Nephron (organoid): ENCODE measurements around the gene LST1.
A peak's percentile ranks its signal among the peaks of the same experiment; 100 is the strongest.

ENCODE experiments used
- H3K27ac Mint-ChIP-seq, 3 experiments: 2 replicates each; pipeline ENCODE4 v1.8.0; 2020; ENCODE audit warnings: mixed read lengths in 3 of 3, mild to moderate bottlenecking in 2 of 3, moderate library complexity in 1 of 3
- H3K27me3 Mint-ChIP-seq: 2 replicates; pipeline ENCODE4 v1.8.0; 2021; ENCODE audit warnings: low read depth, mild to moderate bottlenecking, moderate library complexity, mixed read lengths
- H3K36me3 Mint-ChIP-seq: 2 replicates; pipeline ENCODE4 v1.8.0; 2020; ENCODE audit warnings: low read depth, mixed read lengths
- H3K4me1 Mint-ChIP-seq: 2 replicates; pipeline ENCODE4 v1.8.0; 2020; ENCODE audit warnings: mixed read lengths
- H3K4me3 Mint-ChIP-seq, 3 experiments: 2 replicates each; pipeline ENCODE4 v1.8.0; 2020; ENCODE audit warnings: mild to moderate bottlenecking in 3 of 3, mixed read lengths in 3 of 3, moderate library complexity in 2 of 3
- H3K9me3 Mint-ChIP-seq: 2 replicates; pipeline ENCODE4 v1.8.0; 2020; ENCODE audit warnings: mixed read lengths
- TF ChIP-seq, protein P1 (sequence below), 3 experiments: fragments of 200-600 bp; sonication (generic); IDR thresholded peaks; one replicate each; pipeline ENCODE4 v1.5.0; 2021; ENCODE audit warnings: antibody characterized with exemption in 3 of 3; ENCODE audit not compliant: unreplicated experiment in 3 of 3

LST1 gene

DNA sequence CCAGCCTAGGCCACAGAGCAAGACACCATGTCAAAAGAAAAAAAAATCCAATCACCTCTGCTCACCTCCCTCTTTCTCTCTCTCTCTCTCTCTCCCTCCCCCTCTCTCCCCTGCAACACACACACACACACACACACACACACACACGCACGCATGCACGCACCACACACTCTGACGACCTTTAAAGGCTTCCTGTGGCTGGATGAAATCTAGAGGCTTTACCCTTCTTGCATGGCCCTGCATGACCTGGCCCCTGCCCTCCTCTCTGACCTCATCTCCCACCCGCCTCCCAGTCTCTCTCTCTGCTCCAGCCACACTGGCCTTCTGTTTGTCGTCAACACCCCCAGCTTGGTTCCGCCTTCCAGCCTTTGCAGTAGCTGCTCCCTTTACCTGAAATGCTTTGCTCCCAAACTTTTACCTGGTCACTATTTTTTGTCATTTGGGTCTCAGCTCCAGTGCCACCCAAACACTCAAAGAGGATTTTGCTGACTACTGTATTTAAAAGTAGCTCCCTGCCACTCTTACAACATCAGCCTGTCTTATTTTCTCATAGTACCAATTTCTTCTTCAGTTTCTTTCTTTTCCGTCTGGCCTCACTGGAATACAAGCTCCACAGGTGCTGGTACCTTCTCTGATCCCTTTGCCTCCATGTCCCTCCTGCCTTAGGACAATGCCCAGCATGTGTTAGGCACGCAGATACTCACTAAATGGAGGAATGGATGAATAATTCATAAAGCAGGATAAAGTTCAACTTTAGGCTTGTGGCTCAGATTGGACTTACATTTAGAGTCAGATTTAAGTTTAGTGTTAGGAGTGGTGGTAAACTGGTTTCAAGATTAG, 18.3 kb upstream of the LST1 start:
- Mint-ChIP-seq H3K27me3 (peaks cover 16% of the 10 kb centered on the region), H3K4me3 (no peak overlapping the region), H3K9me3 (no peaks in the 10 kb centered on the region), H3K36me3 (no peaks in the 10 kb centered on the region), H3K4me1 (no peaks in the 10 kb centered on the region), H3K27ac (peak overlapping the region in 1 of 3 experiments; percentile 67)
- TF ChIP-seq, protein P1, sequence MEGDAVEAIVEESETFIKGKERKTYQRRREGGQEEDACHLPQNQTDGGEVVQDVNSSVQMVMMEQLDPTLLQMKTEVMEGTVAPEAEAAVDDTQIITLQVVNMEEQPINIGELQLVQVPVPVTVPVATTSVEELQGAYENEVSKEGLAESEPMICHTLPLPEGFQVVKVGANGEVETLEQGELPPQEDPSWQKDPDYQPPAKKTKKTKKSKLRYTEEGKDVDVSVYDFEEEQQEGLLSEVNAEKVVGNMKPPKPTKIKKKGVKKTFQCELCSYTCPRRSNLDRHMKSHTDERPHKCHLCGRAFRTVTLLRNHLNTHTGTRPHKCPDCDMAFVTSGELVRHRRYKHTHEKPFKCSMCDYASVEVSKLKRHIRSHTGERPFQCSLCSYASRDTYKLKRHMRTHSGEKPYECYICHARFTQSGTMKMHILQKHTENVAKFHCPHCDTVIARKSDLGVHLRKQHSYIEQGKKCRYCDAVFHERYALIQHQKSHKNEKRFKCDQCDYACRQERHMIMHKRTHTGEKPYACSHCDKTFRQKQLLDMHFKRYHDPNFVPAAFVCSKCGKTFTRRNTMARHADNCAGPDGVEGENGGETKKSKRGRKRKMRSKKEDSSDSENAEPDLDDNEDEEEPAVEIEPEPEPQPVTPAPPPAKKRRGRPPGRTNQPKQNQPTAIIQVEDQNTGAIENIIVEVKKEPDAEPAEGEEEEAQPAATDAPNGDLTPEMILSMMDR (IDR thresholded peaks at IDR 0.05; ENCODE audit: unreplicated experiment in 3 of 3), result no peak

DNA sequence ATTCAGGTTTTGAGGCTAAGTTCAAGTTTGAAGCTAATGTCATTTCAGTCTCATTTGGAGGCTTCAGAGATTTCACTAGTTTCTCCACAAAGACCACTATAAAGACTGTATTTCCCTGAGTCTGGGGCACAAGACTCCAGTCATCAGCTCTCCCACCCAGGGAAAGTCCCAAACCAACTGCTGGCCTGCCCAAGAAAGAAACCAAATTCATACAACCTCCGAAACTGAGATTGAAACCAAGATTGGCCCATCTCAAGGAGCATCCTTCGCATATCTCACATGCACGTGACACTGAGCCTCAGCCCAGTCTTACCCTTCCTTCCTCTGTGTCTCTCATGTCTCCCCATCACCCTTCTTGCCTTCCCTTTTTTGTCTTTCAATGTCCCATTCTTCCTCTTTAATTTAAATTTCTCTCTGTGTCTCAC, 17.5 kb upstream of the LST1 start:
- peak overlapping the region in 1 of 3 experiments; percentile 67 for H3K27ac Mint-ChIP-seq
- TF ChIP-seq, protein P1 (IDR thresholded peaks at IDR 0.05; ENCODE audit: unreplicated experiment in 3 of 3), result no peak
- no peaks in the 10 kb centered on the region for H3K4me1 Mint-ChIP-seq
- peaks cover 19% of the 10 kb centered on the region for H3K27me3 Mint-ChIP-seq
- H3K36me3 Mint-ChIP-seq, result no peaks in the 10 kb centered on the region
- H3K9me3 Mint-ChIP-seq, result no peaks in the 10 kb centered on the region
- no peak overlapping the region for H3K4me3 Mint-ChIP-seq

DNA sequence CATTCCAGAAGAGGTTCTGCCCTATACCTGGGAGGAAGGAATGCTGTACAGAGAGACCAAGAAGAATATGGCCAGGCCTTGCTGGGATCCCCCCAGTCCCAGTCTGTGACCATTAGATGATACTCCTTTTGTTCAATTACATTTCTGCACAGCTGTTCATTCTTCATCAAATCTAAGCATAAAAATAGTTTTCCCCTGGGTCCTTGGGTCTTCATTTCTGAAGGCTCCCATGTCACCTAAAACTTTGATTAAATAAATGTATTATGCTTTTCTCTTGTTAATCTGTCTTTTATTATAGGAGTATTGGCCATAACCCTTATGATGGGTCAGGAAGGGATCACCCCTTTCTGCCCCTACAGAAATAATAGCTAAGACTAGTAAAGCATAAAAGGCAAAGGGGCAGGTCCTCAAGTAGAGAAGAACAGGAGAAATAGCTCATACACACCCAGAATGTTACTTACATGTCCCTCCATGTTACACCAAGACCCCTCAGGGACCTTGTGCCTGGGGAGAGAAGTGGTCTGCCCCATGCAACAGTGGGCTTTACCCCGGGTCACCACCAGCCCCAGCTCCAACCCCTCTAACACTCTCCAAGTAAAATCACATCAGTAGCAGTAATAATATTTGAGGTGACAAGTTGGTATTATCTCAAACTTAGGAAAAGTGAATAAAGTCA, 16.1 kb upstream of the LST1 start:
- Mint-ChIP-seq H3K36me3 (no peaks in the 10 kb centered on the region), H3K27ac (no peak overlapping the region), H3K4me3 (no peak overlapping the region), H3K4me1 (no peaks in the 10 kb centered on the region), H3K9me3 (no peaks in the 10 kb centered on the region), H3K27me3 (peaks cover 21% of the 10 kb centered on the region)
- TF ChIP-seq, protein P1 (IDR thresholded peaks at IDR 0.05; ENCODE audit: unreplicated experiment in 3 of 3), result no peak

DNA sequence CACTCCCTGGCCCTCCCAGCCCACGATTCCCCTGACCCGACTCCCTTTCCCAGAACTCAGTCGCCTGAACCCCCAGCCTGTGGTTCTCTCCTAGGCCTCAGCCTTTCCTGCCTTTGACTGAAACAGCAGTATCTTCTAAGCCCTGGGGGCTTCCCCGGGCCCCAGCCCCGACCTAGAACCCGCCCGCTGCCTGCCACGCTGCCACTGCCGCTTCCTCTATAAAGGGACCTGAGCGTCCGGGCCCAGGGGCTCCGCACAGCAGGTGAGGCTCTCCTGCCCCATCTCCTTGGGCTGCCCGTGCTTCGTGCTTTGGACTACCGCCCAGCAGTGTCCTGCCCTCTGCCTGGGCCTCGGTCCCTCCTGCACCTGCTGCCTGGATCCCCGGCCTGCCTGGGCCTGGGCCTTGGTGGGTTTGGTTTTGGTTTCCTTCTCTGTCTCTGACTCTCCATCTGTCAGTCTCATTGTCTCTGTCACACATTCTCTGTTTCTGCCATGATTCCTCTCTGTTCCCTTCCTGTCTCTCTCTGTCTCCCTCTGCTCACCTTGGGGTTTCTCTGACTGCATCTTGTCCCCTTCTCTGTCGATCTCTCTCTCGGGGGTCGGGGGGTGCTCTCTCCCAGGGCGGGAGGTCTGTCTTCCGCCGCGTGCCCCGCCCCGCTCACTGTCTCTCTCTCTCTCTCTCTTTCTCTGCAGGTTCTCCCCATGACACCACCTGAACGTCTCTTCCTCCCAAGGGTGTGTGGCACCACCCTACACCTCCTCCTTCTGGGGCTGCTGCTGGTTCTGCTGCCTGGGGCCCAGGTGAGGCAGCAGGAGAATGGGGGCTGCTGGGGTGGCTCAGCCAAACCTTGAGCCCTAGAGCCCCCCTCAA, 13.8 kb upstream of the LST1 start, which contains the start of gene LTA:
Gene LTA (plus strand): TSS at position 249 of the 871 bp plus-strand sequence. CDS start 454 bp downstream, at position 703.
- H3K27ac Mint-ChIP-seq, result no peak within 1 kb of the TSS
- TF ChIP-seq, protein P1 (IDR thresholded peaks at IDR 0.05; ENCODE audit: unreplicated experiment in 3 of 3), result no peak
- no peaks in the 10 kb centered on the region for H3K36me3 Mint-ChIP-seq
- no peaks in the 10 kb centered on the region for H3K4me1 Mint-ChIP-seq
- no peaks in the 10 kb centered on the region for H3K9me3 Mint-ChIP-seq
- peak within 1 kb of the TSS in 1 of 3 experiments; percentile 19 for H3K4me3 Mint-ChIP-seq
- peaks cover 21% of the 10 kb centered on the region for H3K27me3 Mint-ChIP-seq

DNA sequence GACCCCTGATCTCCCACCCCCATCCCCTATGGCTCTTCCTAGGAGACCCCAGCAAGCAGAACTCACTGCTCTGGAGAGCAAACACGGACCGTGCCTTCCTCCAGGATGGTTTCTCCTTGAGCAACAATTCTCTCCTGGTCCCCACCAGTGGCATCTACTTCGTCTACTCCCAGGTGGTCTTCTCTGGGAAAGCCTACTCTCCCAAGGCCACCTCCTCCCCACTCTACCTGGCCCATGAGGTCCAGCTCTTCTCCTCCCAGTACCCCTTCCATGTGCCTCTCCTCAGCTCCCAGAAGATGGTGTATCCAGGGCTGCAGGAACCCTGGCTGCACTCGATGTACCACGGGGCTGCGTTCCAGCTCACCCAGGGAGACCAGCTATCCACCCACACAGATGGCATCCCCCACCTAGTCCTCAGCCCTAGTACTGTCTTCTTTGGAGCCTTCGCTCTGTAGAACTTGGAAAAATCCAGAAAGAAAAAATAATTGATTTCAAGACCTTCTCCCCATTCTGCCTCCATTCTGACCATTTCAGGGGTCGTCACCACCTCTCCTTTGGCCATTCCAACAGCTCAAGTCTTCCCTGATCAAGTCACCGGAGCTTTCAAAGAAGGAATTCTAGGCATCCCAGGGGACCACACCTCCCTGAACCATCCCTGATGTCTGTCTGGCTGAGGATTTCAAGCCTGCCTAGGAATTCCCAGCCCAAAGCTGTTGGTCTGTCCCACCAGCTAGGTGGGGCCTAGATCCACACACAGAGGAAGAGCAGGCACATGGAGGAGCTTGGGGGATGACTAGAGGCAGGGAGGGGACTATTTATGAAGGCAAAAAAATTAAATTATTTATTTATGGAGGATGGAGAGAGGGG, 12.6 kb upstream of the LST1 start:
- Mint-ChIP-seq H3K27me3 (peaks cover 21% of the 10 kb centered on the region), H3K9me3 (no peaks in the 10 kb centered on the region), H3K4me1 (no peaks in the 10 kb centered on the region), H3K36me3 (no peaks in the 10 kb centered on the region), H3K4me3 (no peak overlapping the region), H3K27ac (no peak overlapping the region)
- TF ChIP-seq, protein P1 (IDR thresholded peaks at IDR 0.05; ENCODE audit: unreplicated experiment in 3 of 3), result no peak
